GM19035 (cell line): ENCODE results near the gene KRTAP10-1.

Experiments
- ATAC-seq: cut with Tn5 transposase; IDR thresholded peaks from one replicate; pipeline ENCODE4 v1.9.1; 2021; ENCODE audit not compliant: unreplicated experiment

Gene KRTAP10-1

DNA sequence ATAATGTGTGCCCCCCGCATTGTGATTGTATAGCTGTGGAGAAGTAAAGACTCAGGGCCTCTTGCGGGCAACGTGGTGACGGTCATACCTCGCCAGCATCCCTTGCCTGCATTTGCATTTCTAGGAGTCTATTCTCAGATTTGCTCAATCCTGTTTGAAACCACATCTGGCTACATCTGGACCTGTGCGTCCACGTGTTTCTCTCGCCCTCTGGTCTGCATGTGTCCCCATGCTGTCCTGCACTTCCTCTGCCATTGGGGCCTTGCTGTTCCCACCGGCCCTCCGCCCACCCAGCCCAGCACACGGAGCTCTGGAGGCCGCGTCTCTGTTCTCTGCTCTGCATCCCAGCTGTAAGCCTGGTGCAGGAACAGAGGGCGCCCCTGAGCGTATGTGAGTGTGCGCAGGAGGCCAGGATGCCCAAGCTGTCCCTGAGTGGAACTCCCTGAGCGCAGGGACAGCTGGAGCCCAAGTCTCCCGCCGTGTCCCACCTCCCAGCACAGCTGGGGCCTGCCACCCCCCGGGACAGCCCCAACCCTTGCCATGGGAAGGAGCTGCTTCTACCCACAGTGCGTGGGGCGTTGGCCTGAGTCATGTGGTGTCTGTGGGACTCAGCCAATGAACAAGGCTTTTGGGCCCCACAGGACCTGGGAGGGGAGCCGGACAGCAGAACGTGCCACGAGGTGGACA, 9.7 kb upstream of the KRTAP10-1 start:
- ATAC-seq, result no peak

DNA sequence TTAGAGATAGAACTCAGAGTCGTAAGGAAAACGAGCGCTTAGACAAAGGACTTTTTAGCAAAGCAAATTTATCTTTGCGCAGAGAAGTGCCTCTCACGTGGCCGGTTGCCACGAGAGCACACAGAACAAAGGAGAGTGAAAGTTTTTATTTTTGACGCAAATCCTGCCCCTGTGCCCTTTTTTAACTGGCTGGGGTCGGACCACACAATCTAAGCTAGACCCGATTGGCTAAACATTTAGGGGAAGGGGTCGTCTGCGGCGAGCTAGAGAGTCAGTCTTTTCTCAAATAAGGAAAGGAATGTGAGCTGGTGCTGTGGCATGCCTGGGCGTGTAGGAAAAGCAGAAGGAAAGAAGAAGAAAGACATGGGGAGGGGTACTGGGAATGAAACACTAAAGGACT, 8.9 kb upstream of the KRTAP10-1 start:
- no peak for ATAC-seq

DNA sequence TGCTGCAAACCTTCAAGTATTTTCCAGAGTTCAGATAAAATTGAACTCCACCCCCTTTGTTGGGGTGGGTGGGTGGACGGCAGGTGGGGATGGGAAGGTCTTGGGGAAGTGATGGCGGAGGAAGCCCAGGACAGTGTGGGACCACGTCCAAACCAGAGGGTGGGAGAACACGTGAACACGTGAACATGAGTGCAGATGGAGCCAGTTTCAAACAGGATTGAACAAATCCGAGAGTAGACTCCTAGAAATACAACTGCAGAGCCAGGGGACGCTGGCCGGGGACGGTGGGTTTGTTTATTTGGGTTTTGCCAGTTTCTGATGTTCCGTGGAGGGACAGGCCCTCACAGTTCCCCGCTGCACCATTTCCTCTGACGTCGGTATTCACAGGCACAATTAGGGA, 8.4 kb upstream of the KRTAP10-1 start:
- ATAC-seq, result no peak

DNA sequence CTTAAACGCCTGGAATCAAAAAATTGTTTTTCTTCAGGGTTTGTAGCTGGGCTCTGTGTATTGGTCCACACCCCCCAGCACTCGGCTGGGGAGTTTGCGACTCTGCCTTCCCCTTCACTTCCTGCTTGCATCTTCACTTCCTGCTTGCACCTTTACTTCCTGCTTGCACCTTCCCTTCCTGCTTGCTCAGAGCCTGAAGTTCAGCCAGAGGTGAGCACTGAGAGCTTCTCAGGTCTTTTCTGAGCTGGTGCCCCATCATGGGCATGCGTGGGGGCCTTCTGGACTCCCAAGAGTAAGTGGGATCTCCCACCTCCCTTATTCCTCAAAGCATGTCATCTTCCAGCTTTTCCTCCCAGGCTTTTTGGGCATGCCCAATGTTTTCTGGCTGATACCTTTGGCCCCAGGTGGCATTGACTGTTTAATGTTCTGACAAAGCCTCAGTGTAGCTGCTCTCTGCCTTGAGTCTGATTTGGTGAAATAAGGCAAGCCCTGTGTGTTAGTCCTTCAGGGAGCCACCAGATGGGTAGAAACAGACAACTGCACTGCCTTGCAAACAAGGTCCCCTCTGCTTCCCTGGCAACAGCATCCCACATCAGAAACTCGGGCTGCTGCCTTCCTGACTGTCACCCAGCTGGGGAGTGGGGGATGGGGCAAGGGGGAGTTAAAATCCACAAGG, 7.8 kb upstream of the KRTAP10-1 start:
- ATAC-seq, result no peak

DNA sequence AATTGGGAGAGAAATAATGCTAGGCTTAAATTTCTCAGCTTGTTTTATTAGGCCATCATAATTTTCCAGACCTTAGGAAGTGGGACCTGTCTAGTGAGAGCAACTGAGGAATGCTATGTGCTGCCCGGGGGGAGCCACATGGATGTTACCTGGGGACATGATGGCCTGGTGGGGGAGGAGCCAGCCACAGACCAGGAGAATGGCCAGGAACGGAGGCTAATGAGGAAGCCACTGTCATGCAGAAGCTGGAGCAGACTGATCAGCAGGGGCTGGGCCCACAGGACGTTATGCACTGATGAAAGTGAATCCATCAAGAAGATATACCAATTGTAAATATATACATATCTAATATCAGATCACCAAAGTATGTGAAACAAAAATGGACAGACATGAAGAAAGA, 4.6 kb upstream of the KRTAP10-1 start:
- ATAC-seq, result no peak

DNA sequence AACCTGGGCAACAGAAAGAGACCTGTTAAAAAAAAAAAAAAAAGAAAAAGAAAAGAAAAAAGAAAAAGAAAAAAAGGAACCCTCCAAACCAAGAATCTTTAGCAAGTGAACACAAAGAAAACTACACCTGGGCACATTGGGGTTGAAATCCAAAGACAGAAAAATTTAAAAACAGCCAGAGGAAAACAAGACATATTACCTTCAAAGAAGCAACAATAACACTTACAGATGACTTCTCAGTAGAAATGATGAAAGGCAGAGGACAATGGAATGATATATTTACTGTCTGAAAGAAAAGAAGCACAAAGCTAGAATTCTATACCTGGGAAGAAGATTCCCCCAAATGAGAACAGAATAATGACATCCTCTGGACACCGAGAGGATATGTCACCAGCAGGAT, 2.7 kb upstream of the KRTAP10-1 start:
- ATAC-seq, result no peak

DNA sequence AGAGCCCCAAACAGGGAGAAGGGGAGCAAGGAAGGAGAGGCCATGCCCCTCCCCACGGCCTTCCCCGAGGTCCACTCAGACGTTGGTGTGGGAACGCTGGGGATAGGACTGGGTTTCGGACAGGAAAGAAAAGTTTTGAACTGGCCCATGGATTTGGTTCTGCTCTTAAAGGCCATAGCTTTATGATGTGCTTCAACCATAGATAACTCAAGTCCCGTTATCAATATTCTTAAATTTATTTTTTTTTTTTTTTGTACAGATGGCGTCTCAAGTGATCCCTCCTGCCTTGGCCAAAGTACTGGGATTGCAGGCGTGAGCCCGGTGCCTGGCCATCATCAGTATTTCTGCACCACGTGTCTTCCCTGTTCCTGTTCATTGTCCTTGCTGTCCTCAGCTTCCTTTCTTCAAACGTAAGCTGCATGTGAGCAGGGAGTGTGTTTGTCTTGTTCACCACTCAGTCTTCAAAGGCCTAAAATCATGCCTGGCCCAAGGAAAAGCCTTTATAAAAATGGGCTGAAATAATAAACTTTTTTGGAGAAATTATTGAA, 820 bp upstream of the KRTAP10-1 start:
- no peak for ATAC-seq

DNA sequence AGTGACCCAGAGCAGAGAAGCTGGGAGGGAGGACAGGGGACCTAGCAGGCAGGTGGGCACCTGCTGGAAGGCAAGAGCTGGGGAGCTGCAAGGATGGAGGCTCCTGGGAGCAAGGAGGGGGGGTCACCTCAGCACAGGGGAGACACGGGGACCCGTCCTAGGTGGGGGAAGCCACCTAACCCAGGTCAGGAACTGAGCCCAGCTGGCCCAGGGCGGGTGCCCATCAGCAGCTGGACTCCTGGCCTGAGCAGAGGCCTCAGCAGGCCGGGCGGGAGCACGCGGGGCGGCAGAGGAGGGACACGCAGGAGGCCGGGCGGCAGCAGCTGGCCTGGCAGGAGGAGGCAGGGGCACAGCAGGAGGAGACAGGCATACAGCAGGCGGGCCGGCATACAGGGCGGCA, 949 bp downstream of the KRTAP10-1 start:
- no peak for ATAC-seq

- no peak for ATAC-seq
These were observed 1.8 kb downstream of the KRTAP10-1 start for GRCh38 chr21:44537930-44538911.

DNA sequence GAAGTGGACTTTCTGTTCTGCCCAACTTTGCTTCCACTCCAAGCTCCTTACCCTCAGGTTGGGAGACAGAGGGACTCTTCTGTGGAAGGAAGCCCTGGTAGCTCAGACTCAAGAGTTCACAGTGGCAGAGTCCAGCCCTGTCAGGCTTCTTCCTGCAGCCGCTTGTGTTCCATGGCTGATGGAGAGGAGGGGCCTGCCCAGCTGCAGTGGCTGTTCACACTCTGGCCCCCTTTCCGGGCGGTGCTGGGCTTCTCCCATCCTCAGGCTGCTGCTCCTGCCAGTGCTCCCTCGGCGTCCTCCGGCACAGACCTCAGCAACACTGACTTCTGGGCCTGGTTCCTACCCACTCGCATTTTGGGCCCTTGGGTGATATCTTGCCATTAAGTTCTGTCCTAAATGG, 4.0 kb downstream of the KRTAP10-1 start:
- no peak for ATAC-seq

DNA sequence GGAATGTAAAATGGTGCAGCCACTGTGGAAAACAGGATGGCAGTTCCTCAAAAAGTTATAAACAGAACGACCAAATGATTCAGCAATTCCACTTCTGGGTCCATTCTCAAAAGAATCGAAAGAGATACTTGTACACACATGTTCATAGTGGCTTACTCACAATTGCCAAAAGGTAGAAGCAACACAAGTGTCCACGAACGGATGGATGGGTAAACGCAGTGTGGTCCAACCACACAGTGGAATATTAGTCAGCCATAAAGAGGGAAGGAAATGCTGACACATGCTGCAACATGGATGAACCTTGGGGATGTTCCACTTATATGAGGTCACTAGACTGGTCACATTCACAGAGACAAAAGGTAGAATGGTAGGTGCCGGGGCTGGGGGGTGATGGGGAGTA, 5.3 kb downstream of the KRTAP10-1 start:
- no peak for ATAC-seq

- no peak for ATAC-seq
These were observed 5.9 kb downstream of the KRTAP10-1 start for GRCh38 chr21:44533891-44534627.

DNA sequence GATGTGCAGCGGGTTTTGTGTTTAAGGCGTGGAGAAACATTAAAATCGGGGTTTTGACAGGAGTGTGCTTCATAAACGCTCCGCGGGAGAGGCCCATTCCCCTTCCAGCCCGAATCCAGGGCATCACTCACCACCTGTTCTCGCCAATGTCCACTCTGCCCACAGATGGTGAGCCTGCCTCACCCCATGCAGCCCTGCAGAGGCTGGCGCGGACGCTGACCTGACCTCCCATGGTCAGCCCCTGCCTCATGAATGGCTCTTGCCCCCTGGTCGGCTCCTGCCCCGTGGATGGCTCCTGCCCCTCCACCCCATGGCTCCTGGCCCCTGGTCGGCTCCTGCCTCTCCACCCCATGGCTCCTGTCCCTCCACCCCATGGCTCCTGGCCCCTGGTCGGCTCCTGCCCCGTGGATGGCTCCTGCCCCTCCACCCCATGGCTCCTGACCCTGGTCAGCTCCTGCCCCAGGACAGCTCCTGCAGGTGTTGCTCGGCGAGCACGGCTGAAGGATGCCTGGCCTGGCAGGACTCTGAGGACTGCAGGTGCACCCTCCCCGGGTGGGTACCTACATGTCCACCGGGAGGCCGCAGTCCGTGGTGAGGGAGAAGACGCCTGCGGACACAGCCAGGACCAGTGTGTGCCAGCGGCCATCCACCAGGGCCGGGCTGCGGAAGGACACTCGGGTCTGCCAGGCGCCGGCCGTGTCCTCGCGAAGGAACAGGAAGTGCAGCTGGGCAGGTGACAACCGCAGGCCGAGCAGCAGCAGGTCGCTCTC, 6.7 kb downstream of the KRTAP10-1 start:
- no peak for ATAC-seq

GRCh38 chr21:44532712-44533111, 7.3 kb downstream of the KRTAP10-1 start:
- no peak for ATAC-seq

- ATAC-seq, result no peak
These were observed 8.1 kb downstream of the KRTAP10-1 start for GRCh38 chr21:44531606-44532564.

- no peak for ATAC-seq
These were observed 8.9 kb downstream of the KRTAP10-1 start for GRCh38 chr21:44530903-44531605.

DNA sequence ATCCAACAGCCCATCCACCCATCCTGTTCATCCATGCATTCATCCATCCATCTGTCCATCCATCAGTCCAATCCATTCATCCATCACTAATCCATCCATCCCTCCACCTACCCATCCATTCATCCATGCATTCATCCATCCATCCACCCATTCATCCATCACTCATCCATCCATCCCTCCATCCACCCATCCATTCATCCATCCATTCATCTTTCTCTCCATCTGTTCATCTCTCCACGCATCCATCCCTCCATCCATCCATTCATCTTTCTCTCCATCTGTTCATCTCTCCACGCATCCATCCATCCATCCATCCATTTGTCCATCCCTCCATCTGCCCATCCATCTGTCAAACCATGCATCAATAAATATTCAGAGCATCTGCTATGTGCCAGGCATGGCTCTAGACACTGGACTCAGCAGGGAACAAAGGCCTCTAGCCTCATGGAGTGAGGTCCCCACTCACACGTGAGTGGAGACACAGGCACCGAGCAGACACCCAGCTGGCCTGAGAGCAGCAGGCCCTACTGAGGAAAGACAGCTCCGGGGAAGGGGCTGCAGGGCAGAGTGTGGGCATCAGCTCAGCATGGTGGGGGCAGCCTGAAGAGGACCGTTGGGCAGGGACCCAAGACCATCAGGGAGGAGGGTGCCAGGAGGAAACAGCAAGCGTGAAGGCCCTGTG, 9.6 kb downstream of the KRTAP10-1 start:
- no peak for ATAC-seq
